Neural cell (in vitro differentiated cells): Measurements from ENCODE around the gene RNF125. TPM values are rescaled to one million over a fixed set of nuclear protein-coding genes. Genes with fewer than 3 reads are reported as not detected.

Experiments used
- H2AFZ ChIP-seq: fragments of 200-600, 300-800 bp; sonication (generic), shearing (Covaris generic); 2 replicates; pipeline ENCODE4 v1.6.0; 2014; ENCODE audit warnings: low read depth, mild to moderate bottlenecking, antibody characterized with exemption, low read length, moderate library complexity
- H3F3A ChIP-seq: fragments of 200-600 bp; shearing (Covaris generic); 2 replicates; pipeline ENCODE4 v1.6.1; 2016; ENCODE audit warnings: mild to moderate bottlenecking, moderate library complexity, mixed read lengths, antibody characterized with exemption, low read length; ENCODE audit not compliant: insufficient read depth, poor library complexity, severe bottlenecking
- H3K27ac ChIP-seq: fragments of 200-600, 300-800 bp; sonication (generic), shearing (Covaris generic); 2 replicates; pipeline ENCODE4 v1.5.1; 2014; ENCODE audit warnings: mild to moderate bottlenecking, low read length, moderate library complexity
- H3K27me3 ChIP-seq: fragments of 300-800, 200-600 bp; sonication (generic), shearing (Covaris generic); 2 replicates; pipeline ENCODE4 v1.6.0; 2014; ENCODE audit warnings: mild to moderate bottlenecking, low read depth, low read length, moderate library complexity; ENCODE audit not compliant: insufficient read depth
- H3K36me3 ChIP-seq: fragments of 300-800, 200-600 bp; sonication (generic), shearing (Covaris generic); 2 replicates; pipeline ENCODE4 v1.5.1; 2014; ENCODE audit warnings: mild to moderate bottlenecking, antibody characterized with exemption, low read length, moderate library complexity; ENCODE audit not compliant: insufficient read depth
- H3K4me2 ChIP-seq: fragments of 300-800, 200-600 bp; sonication (generic), shearing (Covaris generic); 2 replicates; pipeline ENCODE4 v1.6.0; 2014; ENCODE audit warnings: mild to moderate bottlenecking, low read length
- H3K4me3 ChIP-seq: fragments of 300-800, 200-600 bp; sonication (generic), shearing (Covaris generic); 2 replicates; pipeline ENCODE4 v1.5.1; 2014; ENCODE audit warnings: mild to moderate bottlenecking, low read length, moderate library complexity
- H3K79me2 ChIP-seq: fragments of 200-600 bp; shearing (Covaris generic); replicated peaks from 2 replicates; pipeline ENCODE4 v1.6.0; 2014; ENCODE audit warnings: mild to moderate bottlenecking, low read length, moderate library complexity; ENCODE audit not compliant: insufficient read depth
- H3K9ac ChIP-seq: fragments of 300-800, 200-600 bp; sonication (generic), shearing (Covaris generic); 2 replicates; pipeline ENCODE4 v1.6.1; 2016; ENCODE audit warnings: mild to moderate bottlenecking, low read length, mixed read lengths
- H3K9me2 ChIP-seq: fragments of 200-600 bp; shearing (Covaris generic); 2 replicates; pipeline ENCODE4 v1.6.1; 2016; ENCODE audit warnings: mild to moderate bottlenecking, low read length, mixed read lengths; ENCODE audit not compliant: insufficient read depth
- H3K9me3 ChIP-seq: fragments of 200-600, 300-800 bp; sonication (generic), shearing (Covaris generic); 2 replicates; pipeline ENCODE4 v1.6.1; 2016; ENCODE audit warnings: mild to moderate bottlenecking, mixed run types, low read length, moderate library complexity, mixed read lengths
- H4K20me1 ChIP-seq: fragments of 200-600 bp; shearing (Covaris generic); 2 replicates; pipeline ENCODE4 v1.6.1; 2016; ENCODE audit warnings: mild to moderate bottlenecking, mixed run types; ENCODE audit not compliant: insufficient read depth
- CTCF ChIP-seq: fragments of 450-650 bp; IDR thresholded peaks from 2 replicates; pipeline ENCODE4 v1.5.1; 2014; ENCODE audit warnings: antibody characterized with exemption, mild to moderate bottlenecking, moderate library complexity; ENCODE audit not compliant: poor library complexity, severe bottlenecking
- EP300 ChIP-seq: fragments of 450-650 bp; conservative IDR thresholded peaks from 2 replicates; pipeline ENCODE4 v1.6.1; 2014; ENCODE audit warnings: antibody characterized with exemption, mild to moderate bottlenecking, moderate library complexity; ENCODE audit not compliant: poor library complexity, severe bottlenecking
- EZH2 ChIP-seq: fragments of 200-600, 300-800 bp; shearing (Covaris generic), sonication (generic); IDR thresholded peaks from 2 replicates; pipeline ENCODE4 v1.6.1; 2014; ENCODE audit warnings: antibody characterized with exemption, low read length, borderline replicate concordance, mild to moderate bottlenecking; ENCODE audit not compliant: insufficient read depth, poor library complexity, severe bottlenecking
- MXI1 ChIP-seq: fragments of 450-650 bp; conservative IDR thresholded peaks from 2 replicates; pipeline ENCODE4 v1.6.1; 2014; ENCODE audit warnings: antibody characterized with exemption, mild to moderate bottlenecking; ENCODE audit not compliant: poor library complexity, severe bottlenecking
- POLR2AphosphoS5 ChIP-seq: IDR thresholded peaks from 2 replicates; pipeline ENCODE4 v1.6.1; 2012
- RAD21 ChIP-seq: fragments of 450-650 bp; conservative IDR thresholded peaks from 2 replicates; pipeline ENCODE4 v1.6.1; 2014; ENCODE audit warnings: antibody characterized with exemption, mild to moderate bottlenecking, moderate library complexity
- SMC3 ChIP-seq: fragments of 450-650 bp; conservative IDR thresholded peaks from 2 replicates; pipeline ENCODE4 v1.6.1; 2014; ENCODE audit warnings: antibody characterized with exemption, mild to moderate bottlenecking, moderate library complexity; ENCODE audit not compliant: poor library complexity
- TAF1 ChIP-seq: IDR thresholded peaks from 2 replicates; pipeline ENCODE4 v1.6.1; 2012; ENCODE audit warnings: low read depth
- polyA plus RNA-seq: library from polyadenylated mRNA; depleted of rRNA; stranded (reverse); fragments of >200 nt; gene quantifications from 2 replicates; pipeline ENCODE4 v1.2.3, GENCODE V29; 2014
- TF ChIP-seq, protein P1 (sequence below): IDR thresholded peaks from 2 replicates; pipeline ENCODE4 v1.6.1; 2012; ENCODE audit warnings: borderline replicate concordance

The RNF125 gene
- polyA plus RNA-seq, 1 donor from 2014 or later: 0.04 TPM

- H4K20me1 ChIP-seq: no peaks in the 10 kb centered on the region
- no peaks in the 10 kb centered on the region for H3K9me2 ChIP-seq
- TF ChIP-seq SMC3: no peak
- TF ChIP-seq RAD21: no peak
- TF ChIP-seq, protein P1, sequence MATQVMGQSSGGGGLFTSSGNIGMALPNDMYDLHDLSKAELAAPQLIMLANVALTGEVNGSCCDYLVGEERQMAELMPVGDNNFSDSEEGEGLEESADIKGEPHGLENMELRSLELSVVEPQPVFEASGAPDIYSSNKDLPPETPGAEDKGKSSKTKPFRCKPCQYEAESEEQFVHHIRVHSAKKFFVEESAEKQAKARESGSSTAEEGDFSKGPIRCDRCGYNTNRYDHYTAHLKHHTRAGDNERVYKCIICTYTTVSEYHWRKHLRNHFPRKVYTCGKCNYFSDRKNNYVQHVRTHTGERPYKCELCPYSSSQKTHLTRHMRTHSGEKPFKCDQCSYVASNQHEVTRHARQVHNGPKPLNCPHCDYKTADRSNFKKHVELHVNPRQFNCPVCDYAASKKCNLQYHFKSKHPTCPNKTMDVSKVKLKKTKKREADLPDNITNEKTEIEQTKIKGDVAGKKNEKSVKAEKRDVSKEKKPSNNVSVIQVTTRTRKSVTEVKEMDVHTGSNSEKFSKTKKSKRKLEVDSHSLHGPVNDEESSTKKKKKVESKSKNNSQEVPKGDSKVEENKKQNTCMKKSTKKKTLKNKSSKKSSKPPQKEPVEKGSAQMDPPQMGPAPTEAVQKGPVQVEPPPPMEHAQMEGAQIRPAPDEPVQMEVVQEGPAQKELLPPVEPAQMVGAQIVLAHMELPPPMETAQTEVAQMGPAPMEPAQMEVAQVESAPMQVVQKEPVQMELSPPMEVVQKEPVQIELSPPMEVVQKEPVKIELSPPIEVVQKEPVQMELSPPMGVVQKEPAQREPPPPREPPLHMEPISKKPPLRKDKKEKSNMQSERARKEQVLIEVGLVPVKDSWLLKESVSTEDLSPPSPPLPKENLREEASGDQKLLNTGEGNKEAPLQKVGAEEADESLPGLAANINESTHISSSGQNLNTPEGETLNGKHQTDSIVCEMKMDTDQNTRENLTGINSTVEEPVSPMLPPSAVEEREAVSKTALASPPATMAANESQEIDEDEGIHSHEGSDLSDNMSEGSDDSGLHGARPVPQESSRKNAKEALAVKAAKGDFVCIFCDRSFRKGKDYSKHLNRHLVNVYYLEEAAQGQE: no peak
- no peak for TF ChIP-seq MXI1
- TF ChIP-seq EP300: no peak
- no peak for TF ChIP-seq POLR2AphosphoS5
- TF ChIP-seq EZH2: no peak
- no peak for TF ChIP-seq CTCF
- no peak for TF ChIP-seq TAF1
- no peaks in the 10 kb centered on the region for H3K27me3 ChIP-seq
- peaks cover 34% of the 10 kb centered on the region for H3K79me2 ChIP-seq
- H3K27ac ChIP-seq: no peak overlapping the region
- H3K9me3 ChIP-seq: no peaks in the 10 kb centered on the region
- no peak overlapping the region for H2AFZ ChIP-seq
- H3K36me3 ChIP-seq: peaks cover 6% of the 10 kb centered on the region
- no peak overlapping the region for H3K9ac ChIP-seq
- no peak overlapping the region for H3K4me2 ChIP-seq
- H3F3A ChIP-seq: no peaks in the 10 kb centered on the region
- no peak overlapping the region for H3K4me3 ChIP-seq
These were observed 95.8 kb downstream of the RNF125 start for GRCh38 chr18:32114293-32114942.

GRCh38 chr18:32122039-32122438 is 103.4 kb downstream of the RNF125 start:
- Histone ChIP-seq H3K27ac (no peak overlapping the region), H4K20me1 (no peaks in the 10 kb centered on the region), H3K79me2 (peaks cover 7% of the 10 kb centered on the region), H3K4me3 (no peak overlapping the region), H3K4me2 (no peak overlapping the region), H3F3A (no peaks in the 10 kb centered on the region), H3K9me2 (no peaks in the 10 kb centered on the region), H2AFZ (no peak overlapping the region), H3K9me3 (no peaks in the 10 kb centered on the region), H3K36me3 (no peaks in the 10 kb centered on the region), H3K27me3 (no peaks in the 10 kb centered on the region), H3K9ac (no peak overlapping the region)
- TF ChIP-seq POLR2AphosphoS5: no peak
- no peak for TF ChIP-seq SMC3
- TF ChIP-seq TAF1: no peak
- no peak for TF ChIP-seq EP300
- no peak for TF ChIP-seq RAD21
- TF ChIP-seq CTCF: no peak
- TF ChIP-seq, protein P1: no peak
- no peak for TF ChIP-seq EZH2
- TF ChIP-seq MXI1: no peak
